WTC11 (cell line): ENCODE data around the gene UGT1A7.

Experiments
- IRF2 ChIP-seq: sonication (generic); formaldehyde crosslinking; IDR thresholded peaks from 2 replicates; pipeline ENCODE4 v1.8.0; 2022; ENCODE audit warnings: low read depth, missing genetic modification reagents, borderline replicate concordance
- NR2C2 ChIP-seq: sonication (generic); formaldehyde crosslinking; IDR thresholded peaks from 2 replicates; pipeline ENCODE4 v1.8.0; 2022; ENCODE audit warnings: mild to moderate bottlenecking, missing genetic modification reagents
- ZNF232 ChIP-seq: sonication (generic); formaldehyde crosslinking; IDR thresholded peaks from 2 replicates; pipeline ENCODE4 v1.8.0; 2022; ENCODE audit warnings: mild to moderate bottlenecking, missing genetic modification reagents

DNA sequence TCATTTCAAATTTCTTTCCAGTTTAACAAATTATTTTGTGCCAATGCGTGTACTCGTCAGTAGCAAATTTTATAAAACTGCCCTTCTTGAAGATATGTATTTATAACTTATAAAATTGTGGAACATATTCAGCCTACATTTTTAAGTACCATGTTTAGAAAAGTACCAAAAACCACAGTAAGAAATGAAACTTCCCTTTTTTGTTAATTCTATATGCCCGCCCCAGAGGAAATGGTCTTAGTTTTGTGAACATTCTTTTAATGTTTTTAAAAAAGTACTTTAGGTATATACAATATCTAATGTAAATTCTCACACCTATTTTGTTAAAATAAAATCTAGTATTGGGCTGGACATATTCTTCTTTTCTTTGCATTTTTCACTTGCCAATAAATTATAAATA, 8.8 kb upstream of the UGT1A7 start:
- TF ChIP-seq IRF2 (CRISPR knock-in tag) (no peak), ZNF232 (CRISPR knock-in tag) (no peak), NR2C2 (CRISPR knock-in tag) (no peak)
